ENCODE results near the gene BHMT.

- no peak for TF ChIP-seq CTCF (IDR thresholded peaks at IDR 0.05)
- no peak for TF ChIP-seq POLR2A (IDR thresholded peaks at IDR 0.05)
Observed at GRCh38 chr5:79075646-79076426, 35.8 kb upstream of the BHMT start.

Measured in lower leg skin (tissue), 3 donors.